HG02870 (cell line): ENCODE data around the gene ONECUT1.

ENCODE experiments used
- ATAC-seq: cut with Tn5 transposase; IDR thresholded peaks from one replicate; pipeline ENCODE4 v1.9.1; 2021; ENCODE audit warnings: mild to moderate bottlenecking, moderate library complexity; ENCODE audit not compliant: unreplicated experiment

Gene ONECUT1

DNA sequence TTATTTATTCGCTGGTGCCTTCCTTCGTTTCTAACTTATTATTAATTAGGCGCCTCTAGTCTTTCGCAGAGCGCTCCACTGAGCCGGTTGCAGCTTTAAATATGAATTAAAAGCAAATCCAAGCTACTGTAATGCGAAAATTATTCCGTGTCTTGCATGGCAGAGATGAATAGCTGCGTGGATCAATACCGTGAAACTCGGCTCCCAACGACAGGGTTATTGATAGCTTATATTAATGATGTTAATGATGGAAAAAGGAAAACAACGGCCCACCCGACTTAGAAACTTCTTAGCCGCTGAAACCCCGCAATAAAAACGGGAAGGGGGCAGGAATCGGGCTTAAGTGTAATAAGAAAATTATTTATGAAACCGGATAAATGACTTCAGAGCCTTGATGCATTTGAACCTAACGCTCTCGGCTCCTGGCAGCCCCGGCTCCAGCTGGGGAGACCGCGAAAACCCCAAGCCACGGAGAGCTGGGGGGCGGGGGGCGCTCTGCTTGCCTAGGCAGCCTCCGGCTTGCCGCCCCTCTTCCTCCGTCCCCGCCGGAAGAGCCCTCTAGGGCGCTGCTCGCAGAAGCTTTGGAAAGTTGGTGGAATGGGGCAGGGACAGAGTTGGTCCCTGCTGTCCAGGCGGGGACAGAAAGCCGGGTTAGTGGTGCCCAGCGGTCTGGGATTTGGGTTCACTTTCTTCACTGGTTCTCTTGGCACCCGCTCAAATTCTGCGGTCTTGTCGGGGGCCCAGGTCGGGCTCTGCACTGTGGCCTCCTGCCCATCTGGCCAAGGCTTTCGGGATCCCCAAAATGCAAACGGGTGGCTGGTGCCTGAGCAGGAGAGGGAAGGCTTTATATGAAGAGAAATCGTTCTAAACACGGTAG lies 7.7 kb upstream of the ONECUT1 start:
- no peak for ATAC-seq

DNA sequence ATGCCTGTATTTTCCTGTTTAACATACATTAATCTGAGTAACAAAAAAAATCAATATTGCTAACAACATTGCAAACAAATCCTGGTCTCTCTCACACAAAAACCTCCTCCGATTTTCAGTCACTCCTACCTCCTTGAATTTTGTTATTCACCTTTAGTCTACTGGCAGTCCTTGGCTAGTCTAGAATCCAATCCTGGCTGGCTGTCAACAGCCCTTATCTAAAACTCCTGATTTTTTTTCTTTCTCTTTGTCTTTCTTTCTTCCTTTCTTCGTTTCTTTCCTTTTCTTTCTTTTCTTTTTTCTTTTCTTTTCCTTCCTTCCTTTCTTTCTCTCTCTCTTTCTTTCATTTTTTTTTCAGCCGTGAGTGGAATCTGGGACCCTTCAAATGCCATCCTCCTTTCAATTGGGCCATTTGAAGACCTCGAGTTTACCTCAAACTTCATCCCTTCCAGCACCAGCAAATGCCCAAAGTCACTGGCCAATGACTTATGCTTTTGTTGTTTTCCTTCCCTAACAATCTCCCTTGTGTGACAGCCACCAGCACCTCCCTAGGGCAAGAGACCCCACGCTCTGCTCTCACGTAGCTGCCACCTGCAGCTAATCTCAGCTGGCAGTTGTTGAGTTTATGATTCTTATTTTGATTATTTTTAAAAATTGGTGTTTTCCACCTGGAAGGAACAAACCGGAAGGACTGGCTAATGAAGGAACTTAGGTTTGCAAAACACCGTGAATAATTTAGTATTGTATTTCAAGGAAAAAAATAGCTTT lies 6.8 kb upstream of the ONECUT1 start:
- no peak for ATAC-seq

DNA sequence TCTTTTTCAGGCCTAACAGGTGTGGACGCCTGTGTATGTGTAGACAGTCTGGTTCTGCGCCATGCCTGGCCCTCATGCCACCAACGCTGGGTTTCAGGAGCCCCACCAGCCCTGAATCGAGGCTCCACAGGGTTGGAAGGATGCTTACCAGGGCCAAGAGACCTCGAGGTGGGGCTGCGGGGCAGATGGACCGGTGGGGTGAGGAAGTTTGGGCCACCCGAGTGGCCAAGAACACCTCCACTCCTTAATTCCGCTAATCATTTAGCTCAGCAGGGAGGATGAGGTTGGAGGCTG lies 6.0 kb upstream of the ONECUT1 start:
- no peak for ATAC-seq

GRCh38 chr15:52795464-52796227 lies 5.5 kb upstream of the ONECUT1 start:
- ATAC-seq = no peak

DNA sequence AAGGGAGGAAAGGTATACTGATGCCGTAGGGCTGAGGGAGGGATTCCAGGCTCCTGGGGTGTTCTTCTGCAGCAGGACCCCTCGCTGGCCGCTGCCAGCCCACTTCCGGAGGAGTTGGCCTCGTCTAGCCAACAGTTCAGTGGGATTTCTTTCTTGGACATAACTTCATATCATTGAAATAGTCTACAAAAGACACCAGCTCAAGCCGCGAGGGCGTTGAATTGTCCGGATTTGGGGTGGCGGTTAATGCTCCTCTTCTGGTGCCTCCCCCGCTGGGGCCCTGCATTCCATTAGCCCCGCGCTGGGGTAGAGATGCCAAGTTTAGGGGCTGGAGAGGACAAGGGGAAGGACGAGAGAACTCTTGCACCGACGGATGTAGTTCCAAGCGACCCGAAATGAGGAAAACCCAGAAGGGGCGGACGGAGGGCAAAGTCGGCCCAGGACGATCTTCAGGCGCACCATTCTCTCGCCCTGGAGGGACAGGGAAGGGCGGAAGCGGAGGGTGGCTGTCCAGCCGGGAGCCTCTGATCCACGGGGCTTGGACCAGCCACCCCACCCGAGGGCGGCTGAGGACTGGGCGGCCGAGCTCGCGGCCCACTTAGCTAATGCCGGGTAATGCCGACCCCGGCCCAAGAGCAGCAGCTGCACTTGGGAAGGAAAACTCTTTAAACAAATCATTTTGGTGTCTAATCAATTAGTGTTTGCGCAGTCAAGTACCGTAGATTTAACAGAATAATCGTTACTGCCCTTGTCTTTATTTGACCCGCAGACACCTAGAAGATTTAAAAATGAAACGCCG lies 4.7 kb upstream of the ONECUT1 start:
- ATAC-seq = no peak

GRCh38 chr15:52791776-52792175 lies 1.6 kb upstream of the ONECUT1 start:
- ATAC-seq = no peak

DNA sequence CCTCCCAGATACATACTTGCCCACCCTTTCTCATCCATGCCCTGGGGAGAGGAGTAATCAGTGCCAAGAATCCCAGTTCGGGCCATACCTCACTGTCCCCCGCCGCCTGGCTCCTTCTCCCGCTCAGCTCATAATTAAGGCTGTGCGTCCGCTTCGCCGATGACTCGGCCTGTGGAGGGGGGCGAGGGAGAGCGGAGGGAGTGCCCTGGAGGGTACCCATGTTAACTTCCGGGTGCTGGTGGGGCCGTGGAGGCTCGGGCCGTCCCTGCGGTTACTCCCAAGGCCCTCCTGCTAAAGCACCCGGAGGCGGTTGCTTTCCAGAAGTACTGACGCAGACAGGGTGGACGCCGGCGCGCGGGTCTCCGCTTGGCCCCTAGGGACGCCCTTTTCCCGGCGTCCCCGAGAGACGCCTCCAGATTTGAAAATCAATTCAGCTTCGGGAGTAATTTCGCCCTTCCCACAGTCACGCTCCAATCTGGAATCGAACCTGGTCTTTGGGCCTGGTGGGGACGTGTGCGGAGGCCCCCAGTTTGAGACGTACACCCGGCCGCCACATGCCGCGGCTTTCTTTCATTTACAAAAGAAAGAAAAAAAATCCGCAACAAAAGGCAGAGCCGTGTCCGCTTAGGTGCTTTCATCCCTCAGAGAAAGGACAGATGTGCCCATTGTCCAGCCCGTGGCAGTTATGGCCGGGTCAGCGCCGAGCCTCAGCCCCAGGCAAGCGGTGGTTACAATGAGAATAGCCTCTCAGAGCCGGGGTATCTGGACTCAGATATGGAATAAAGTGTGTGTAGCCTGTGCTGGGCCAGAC lies 1.0 kb upstream of the ONECUT1 start:
- ATAC-seq = no peak

DNA sequence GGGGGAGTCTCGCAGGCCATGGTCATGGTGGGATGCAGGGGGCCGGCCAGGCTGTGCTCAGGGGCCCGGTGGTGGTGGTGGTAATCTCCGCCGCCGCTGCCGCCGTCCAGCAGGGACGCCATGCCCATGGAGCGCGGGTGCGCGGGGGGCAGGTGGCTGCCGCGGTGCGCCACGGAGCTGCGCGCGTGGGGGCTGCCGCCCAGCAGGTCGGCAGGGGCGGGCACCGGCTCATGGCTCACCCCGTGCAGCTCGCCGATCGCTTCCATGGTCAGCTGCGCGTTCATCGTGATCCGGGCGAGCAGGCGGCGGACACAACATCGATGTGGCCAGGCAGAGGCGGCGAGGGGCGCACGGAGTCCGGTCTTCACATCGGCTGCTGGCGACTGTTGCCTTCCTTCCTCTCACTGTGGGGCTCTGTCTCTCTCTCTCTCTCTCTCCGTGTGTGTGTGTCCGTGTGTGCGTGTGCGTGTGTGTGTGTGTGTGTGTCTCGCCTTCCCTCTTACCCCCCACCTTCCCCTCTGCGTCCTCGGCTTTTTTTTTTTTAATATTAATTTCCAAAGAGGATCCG lies 451 bp downstream of the ONECUT1 start:
- ATAC-seq = no peak

DNA sequence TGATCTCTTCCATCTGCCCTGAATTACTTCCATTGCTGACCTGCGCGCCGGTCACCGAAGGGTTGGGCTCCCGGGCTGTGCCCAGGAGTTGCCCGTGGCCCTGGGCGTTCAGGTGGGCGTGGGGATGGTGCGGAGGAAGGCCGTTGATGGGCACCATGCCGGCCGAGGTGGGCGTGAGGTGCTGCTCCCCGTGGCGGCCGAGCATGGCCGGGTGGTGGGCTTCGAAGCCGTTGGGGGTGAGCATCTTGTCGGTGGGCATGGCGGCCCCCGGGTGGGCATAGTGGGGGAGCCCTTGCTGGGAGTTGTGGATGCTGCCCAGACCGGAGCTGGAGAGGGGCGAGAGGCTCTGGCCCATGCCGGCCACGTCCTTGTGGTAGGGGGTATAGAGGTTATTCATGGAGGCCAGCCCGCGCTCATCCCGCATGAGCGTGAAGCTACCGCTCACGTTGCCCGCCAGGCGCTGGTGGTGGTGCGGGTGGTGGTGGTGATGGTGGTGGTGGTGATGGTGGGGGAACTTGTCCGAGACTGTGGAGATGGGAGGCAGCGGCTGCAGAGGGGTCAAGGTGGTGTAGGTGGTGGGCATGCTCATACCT lies 1.0 kb downstream of the ONECUT1 start:
- ATAC-seq = no peak

DNA sequence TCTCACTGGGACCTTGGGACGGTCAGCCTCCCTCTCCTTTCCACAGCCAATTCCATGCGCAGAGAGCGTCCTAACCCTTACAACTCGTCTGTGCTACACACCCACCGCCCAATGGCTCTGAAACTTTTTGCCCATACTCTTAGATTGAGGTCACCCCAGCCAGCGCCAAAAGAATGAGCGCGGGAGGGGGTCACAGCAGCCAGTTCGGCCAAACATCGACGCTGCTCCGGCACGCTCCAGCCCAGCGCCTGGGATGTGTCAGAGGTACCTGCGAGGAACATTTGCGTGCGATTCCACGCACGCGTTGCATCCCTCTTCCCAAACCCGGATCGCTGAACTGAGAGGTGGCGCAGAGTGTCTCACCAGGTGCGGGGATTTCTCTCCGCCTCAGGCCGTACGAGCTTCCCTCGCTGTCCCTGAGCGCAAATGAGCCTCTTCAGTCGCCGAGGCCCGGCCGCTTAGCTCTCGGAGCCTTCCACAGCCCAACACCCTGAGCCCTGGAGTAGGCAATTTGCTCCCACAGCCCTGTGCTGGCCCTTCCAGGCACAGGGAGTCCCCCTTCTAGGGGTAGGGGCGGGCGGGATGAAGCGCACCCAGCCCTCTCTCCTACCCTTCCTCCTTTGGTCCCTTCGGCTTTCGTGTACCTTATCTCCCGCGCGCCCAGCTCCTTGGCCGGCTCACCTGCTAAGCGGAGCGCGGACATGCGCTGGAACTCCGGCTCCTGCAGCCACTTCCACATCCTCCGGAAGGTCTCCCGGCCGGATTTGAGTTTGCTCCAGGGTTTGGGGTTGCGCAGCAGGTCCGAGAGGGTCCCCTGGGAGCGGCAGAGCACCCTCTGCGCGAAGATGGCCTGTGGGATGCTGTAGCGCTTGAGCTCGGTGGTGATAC lies 1.8 kb downstream of the ONECUT1 start:
- ATAC-seq = no peak

GRCh38 chr15:52787549-52788098 lies 2.5 kb downstream of the ONECUT1 start:
- no peak for ATAC-seq

GRCh38 chr15:52787123-52787503 lies 3.0 kb downstream of the ONECUT1 start:
- ATAC-seq = no peak

DNA sequence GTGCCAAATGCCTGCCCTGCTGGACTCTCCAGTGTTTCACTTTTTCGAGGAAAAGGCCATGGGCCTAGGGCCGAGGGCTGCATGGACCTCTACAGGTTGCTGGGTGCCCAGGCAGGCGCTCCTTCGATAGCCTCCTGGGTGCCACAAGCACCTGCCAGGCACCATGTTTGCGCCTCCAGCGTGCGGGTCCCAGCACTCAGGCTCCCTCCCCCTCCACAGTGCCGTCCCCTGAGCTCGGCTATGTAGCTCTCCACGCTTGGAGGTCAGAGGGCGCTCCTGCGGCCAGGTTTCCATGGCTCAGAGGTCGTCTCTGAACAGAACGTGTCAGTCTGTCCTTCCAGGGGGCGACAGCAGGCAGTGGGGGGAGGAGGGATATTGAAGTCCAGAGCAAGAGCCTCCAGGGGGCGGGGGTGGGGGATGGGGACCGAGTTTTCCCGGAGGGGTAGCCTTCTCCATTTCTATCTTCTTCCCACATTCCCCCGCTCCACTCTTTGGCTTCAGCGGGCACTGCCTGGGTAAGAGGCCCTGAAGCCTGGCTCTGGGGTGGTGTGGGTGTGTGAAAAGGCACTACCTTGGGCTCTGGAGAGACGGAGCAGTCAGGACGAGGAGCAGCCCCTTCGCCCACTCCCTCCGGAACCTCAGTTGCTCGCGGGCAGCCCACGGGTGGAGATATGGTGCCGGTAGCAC lies 3.6 kb downstream of the ONECUT1 start:
- no peak for ATAC-seq

GRCh38 chr15:52785672-52786406 lies 4.3 kb downstream of the ONECUT1 start:
- no peak for ATAC-seq

- ATAC-seq = no peak
These were observed 5.1 kb downstream of the ONECUT1 start for GRCh38 chr15:52784799-52785671.
